Measurements from ENCODE around the gene TIGD1.
"Not testable (repeated sequence)": the region's sequence is repeated elsewhere in the genome, so short reads cannot be mapped to it uniquely, and the experiment has no call there.

TIGD1 gene

GRCh38 chr2:232573771-232574435 lies 23.5 kb upstream of the TIGD1 start:
- DNase-seq (ENCODE audit: low read depth) = no peak
- TF ChIP-seq CTCF (IDR thresholded peaks at IDR 0.05; ENCODE audit: control insufficient read depth, insufficient read depth, low read depth, low read length, missing control alignments) = no peak
- H3K4me3 ChIP-seq (ENCODE audit: control insufficient read depth, low read depth, low read length) = no peak overlapping the region

- DNase-seq (ENCODE audit: low read depth) = no peak
- no peak for TF ChIP-seq CTCF (IDR thresholded peaks at IDR 0.05; ENCODE audit: control insufficient read depth, insufficient read depth, low read depth, low read length, missing control alignments)
- H3K4me3 ChIP-seq (ENCODE audit: control insufficient read depth, low read depth, low read length) = no peak overlapping the region
Measured at GRCh38 chr2:232573042-232573441, 22.7 kb upstream of the TIGD1 start.

GRCh38 chr2:232571026-232571474 lies 20.7 kb upstream of the TIGD1 start:
- no peak overlapping the region for H3K4me3 ChIP-seq (ENCODE audit: control insufficient read depth, low read depth, low read length)
- TF ChIP-seq CTCF (IDR thresholded peaks at IDR 0.05; ENCODE audit: control insufficient read depth, insufficient read depth, low read depth, low read length, missing control alignments) = no peak
- DNase-seq (ENCODE audit: low read depth) = no peak

- DNase-seq (ENCODE audit: low read depth) = not testable (repeated sequence)
Measured at GRCh38 chr2:232570481-232570880, 20.1 kb upstream of the TIGD1 start.

GRCh38 chr2:232569541-232569940 lies 19.2 kb upstream of the TIGD1 start:
- no peak for TF ChIP-seq CTCF (IDR thresholded peaks at IDR 0.05; ENCODE audit: control insufficient read depth, insufficient read depth, low read depth, low read length, missing control alignments)
- no peak for DNase-seq (ENCODE audit: low read depth)

More at GRCh38 chr2:232570481-232570880, 20.1 kb upstream of the TIGD1 start:
- not testable (repeated sequence) for H3K4me3 ChIP-seq (ENCODE audit: control insufficient read depth, low read depth, low read length)

GRCh38 chr2:232568161-232568560 lies 17.8 kb upstream of the TIGD1 start:
- no peak overlapping the region for H3K4me3 ChIP-seq (ENCODE audit: control insufficient read depth, low read depth, low read length)
- no peak for TF ChIP-seq CTCF (IDR thresholded peaks at IDR 0.05; ENCODE audit: control insufficient read depth, insufficient read depth, low read depth, low read length, missing control alignments)
- peak; percentile 82 for DNase-seq (ENCODE audit: low read depth)

More at GRCh38 chr2:232569541-232569940, 19.2 kb upstream of the TIGD1 start:
- no peak overlapping the region for H3K4me3 ChIP-seq (ENCODE audit: control insufficient read depth, low read depth, low read length)

GRCh38 chr2:232567721-232568120 lies 17.4 kb upstream of the TIGD1 start:
- H3K4me3 ChIP-seq (ENCODE audit: control insufficient read depth, low read depth, low read length) = no peak overlapping the region
- no peak for TF ChIP-seq CTCF (IDR thresholded peaks at IDR 0.05; ENCODE audit: control insufficient read depth, insufficient read depth, low read depth, low read length, missing control alignments)
- no peak for DNase-seq (ENCODE audit: low read depth)

All from AG09309 (cell line).